HCT116 (cell line): ENCODE measurements around the gene ZNF473. TPM values are rescaled to one million over a fixed set of nuclear protein-coding genes. Genes with fewer than 3 reads are reported as not detected.

Experiments used
- CBX3 ChIP-seq: IDR thresholded peaks from 2 replicates; pipeline ENCODE4 v1.6.1; 2012; ENCODE audit warnings: low read depth
- ELF1 ChIP-seq: IDR thresholded peaks from 2 replicates; pipeline ENCODE4 v1.6.1; 2012; ENCODE audit warnings: low read depth, borderline replicate concordance
- FOSL1 ChIP-seq: IDR thresholded peaks from 2 replicates; pipeline ENCODE4 v1.6.1; 2012; ENCODE audit warnings: low read depth
- POLR2AphosphoS5 ChIP-seq: IDR thresholded peaks from 2 replicates; pipeline ENCODE4 v1.6.1; 2011; ENCODE audit warnings: mild to moderate bottlenecking, low read depth, low read length, moderate library complexity
- YY1 ChIP-seq: IDR thresholded peaks from 2 replicates; pipeline ENCODE4 v1.6.1; 2011; ENCODE audit warnings: low read length, low read depth, moderate library complexity, mild to moderate bottlenecking; ENCODE audit not compliant: insufficient replicate concordance; ENCODE audit errors: extremely low read depth
- ZFX ChIP-seq: fragments of 450-650 bp; IDR thresholded peaks from 2 replicates; pipeline ENCODE4 v1.6.1; 2017
- total RNA-seq: library from RNA; stranded (reverse); gene quantifications from one replicate; pipeline ENCODE4 v1.2.1, GENCODE V29; 2021; ENCODE audit not compliant: unreplicated experiment
- TF ChIP-seq, protein P1 (sequence below): IDR thresholded peaks from 2 replicates; pipeline ENCODE4 v1.6.1; 2012
- TF ChIP-seq, protein P2 (sequence below): IDR thresholded peaks from 2 replicates; pipeline ENCODE4 v1.6.1; 2012; ENCODE audit warnings: low read depth
- TF ChIP-seq, protein P3 (sequence below), 3 experiments: fragments of 200-600 bp in 1 of 3; sonication (generic) in 1 of 3; IDR thresholded peaks in 2 of 3; conservative IDR thresholded peaks in 1 of 3; 2 replicates each; pipeline ENCODE4 v1.5.1; 2012 to 2017; ENCODE audit warnings: low read depth in 2 of 3, low read length in 2 of 3, antibody characterized with exemption in 1 of 3, borderline replicate concordance in 1 of 3, control low read depth in 1 of 3, mild to moderate bottlenecking in 1 of 3, mixed read lengths in 1 of 3, mixed run types in 1 of 3, moderate library complexity in 1 of 3; ENCODE audit not compliant: insufficient read depth in 1 of 3

ZNF473 gene
- total RNA-seq, 1 experiment from 2014 or later: 19.8 TPM

DNA sequence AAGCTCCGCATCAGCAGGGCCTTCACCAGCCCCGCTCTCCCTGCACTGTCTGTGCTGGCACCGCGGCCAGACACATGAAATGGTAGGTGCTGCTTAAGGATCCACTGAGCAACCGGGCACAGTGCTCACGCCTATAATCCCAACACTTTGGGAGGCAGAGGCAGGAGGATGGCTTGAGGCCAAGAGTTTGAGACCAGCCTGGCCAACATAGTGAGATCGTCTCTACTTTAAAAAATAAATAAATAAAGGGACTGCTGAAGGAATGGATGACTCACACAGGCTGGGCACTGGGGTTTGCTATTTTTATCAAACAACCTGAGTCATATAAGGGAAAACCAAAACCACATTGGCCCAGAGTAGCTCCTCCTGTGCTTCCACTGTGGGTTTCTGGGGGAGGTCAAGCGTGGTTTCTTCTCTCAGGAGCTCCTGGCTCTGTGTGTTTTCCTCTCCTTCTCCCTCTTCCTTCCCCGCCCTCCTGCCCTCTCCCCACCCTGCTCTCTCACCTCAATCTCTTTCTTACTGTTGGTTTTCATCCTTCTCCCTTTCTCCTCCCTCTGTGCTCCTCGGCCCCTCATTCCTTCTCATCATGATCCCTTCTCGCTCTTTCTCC, 21.9 kb upstream of the ZNF473 start (continued):
- TF ChIP-seq, protein P1, sequence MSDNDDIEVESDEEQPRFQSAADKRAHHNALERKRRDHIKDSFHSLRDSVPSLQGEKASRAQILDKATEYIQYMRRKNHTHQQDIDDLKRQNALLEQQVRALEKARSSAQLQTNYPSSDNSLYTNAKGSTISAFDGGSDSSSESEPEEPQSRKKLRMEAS: peak; percentile 27; the same call in 1 of the 2 replicates
- TF ChIP-seq ZFX: no peak
- TF ChIP-seq CBX3: 0 out of 2 replicates have a peak, but pooled peaks have one; percentile 39
- TF ChIP-seq, protein P2, sequence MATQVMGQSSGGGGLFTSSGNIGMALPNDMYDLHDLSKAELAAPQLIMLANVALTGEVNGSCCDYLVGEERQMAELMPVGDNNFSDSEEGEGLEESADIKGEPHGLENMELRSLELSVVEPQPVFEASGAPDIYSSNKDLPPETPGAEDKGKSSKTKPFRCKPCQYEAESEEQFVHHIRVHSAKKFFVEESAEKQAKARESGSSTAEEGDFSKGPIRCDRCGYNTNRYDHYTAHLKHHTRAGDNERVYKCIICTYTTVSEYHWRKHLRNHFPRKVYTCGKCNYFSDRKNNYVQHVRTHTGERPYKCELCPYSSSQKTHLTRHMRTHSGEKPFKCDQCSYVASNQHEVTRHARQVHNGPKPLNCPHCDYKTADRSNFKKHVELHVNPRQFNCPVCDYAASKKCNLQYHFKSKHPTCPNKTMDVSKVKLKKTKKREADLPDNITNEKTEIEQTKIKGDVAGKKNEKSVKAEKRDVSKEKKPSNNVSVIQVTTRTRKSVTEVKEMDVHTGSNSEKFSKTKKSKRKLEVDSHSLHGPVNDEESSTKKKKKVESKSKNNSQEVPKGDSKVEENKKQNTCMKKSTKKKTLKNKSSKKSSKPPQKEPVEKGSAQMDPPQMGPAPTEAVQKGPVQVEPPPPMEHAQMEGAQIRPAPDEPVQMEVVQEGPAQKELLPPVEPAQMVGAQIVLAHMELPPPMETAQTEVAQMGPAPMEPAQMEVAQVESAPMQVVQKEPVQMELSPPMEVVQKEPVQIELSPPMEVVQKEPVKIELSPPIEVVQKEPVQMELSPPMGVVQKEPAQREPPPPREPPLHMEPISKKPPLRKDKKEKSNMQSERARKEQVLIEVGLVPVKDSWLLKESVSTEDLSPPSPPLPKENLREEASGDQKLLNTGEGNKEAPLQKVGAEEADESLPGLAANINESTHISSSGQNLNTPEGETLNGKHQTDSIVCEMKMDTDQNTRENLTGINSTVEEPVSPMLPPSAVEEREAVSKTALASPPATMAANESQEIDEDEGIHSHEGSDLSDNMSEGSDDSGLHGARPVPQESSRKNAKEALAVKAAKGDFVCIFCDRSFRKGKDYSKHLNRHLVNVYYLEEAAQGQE: no peak
- no peak for TF ChIP-seq ELF1
- TF ChIP-seq FOSL1: peak; percentile 92
- peak; percentile 62; the same call in 1 of the 2 replicates for TF ChIP-seq POLR2AphosphoS5
- TF ChIP-seq, protein P3, sequence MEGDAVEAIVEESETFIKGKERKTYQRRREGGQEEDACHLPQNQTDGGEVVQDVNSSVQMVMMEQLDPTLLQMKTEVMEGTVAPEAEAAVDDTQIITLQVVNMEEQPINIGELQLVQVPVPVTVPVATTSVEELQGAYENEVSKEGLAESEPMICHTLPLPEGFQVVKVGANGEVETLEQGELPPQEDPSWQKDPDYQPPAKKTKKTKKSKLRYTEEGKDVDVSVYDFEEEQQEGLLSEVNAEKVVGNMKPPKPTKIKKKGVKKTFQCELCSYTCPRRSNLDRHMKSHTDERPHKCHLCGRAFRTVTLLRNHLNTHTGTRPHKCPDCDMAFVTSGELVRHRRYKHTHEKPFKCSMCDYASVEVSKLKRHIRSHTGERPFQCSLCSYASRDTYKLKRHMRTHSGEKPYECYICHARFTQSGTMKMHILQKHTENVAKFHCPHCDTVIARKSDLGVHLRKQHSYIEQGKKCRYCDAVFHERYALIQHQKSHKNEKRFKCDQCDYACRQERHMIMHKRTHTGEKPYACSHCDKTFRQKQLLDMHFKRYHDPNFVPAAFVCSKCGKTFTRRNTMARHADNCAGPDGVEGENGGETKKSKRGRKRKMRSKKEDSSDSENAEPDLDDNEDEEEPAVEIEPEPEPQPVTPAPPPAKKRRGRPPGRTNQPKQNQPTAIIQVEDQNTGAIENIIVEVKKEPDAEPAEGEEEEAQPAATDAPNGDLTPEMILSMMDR (IDR thresholded peaks at IDR 0.05 in 2 of 3, conservative IDR thresholded peaks at IDR 0.05 in 1 of 3; ENCODE audit: borderline replicate concordance in 1 of 3, insufficient read depth in 1 of 3, low read depth in 2 of 3, low read length in 2 of 3): no peak
- TF ChIP-seq YY1: no peak
